Ovary (tissue), 9 donors: ENCODE measurements around the gene CDC26. TPM values are rescaled to one million over a fixed set of nuclear protein-coding genes. Genes with fewer than 3 reads are reported as not detected.

Experiments used
- DNase-seq, 5 donors: peaks; one replicate each; pipeline ENCODE4 v3.0.0-alpha.2; 2019 to 2020
- H3K27ac ChIP-seq, 2 donors: fragments of 200-600 bp; one replicate each; pipeline versions ENCODE4 v1.5.1 to v1.8.0; 2019 to 2022
- H3K27me3 ChIP-seq: fragments of 200-600 bp; one replicate; pipeline ENCODE4 v1.8.0; 2022
- H3K36me3 ChIP-seq: fragments of 200-600 bp; sonication (generic); one replicate; pipeline ENCODE4 v1.5.1; 2019
- H3K4me1 ChIP-seq: one replicate; pipeline ENCODE4 v1.8.1; 2013; ENCODE audit warnings: mild to moderate bottlenecking, moderate library complexity; ENCODE audit not compliant: insufficient read depth
- H3K4me3 ChIP-seq: fragments of 200-600 bp; sonication (generic); one replicate; pipeline ENCODE4 v1.5.1; 2017
- H3K9me3 ChIP-seq, 2 donors: fragments of 200-600 bp in 1 of 2; sonication (generic) in 1 of 2; one replicate each; pipeline versions ENCODE4 v1.5.1 to v1.8.1; 2013 to 2019; ENCODE audit warnings: mild to moderate bottlenecking in 1 of 2, moderate library complexity in 1 of 2
- CTCF ChIP-seq, 3 donors: fragments of 450-650 bp in 2 of 3; fragments of 200-600 bp in 1 of 3; IDR thresholded peaks; one replicate each; pipeline versions ENCODE4 v1.5.1 to v1.8.0; 2016 to 2022; ENCODE audit warnings: antibody characterized with exemption in 3 of 3, mild to moderate bottlenecking in 1 of 3
- EP300 ChIP-seq: sonication (generic); formaldehyde crosslinking; IDR thresholded peaks from one replicate; pipeline ENCODE4 v1.6.1; 2017; ENCODE audit warnings: antibody characterized with exemption
- POLR2A ChIP-seq: fragments of 450-650 bp; IDR thresholded peaks from one replicate; pipeline ENCODE4 v1.6.1; 2017; ENCODE audit warnings: antibody characterized with exemption, mild to moderate bottlenecking, moderate library complexity
- WGBS, 3 donors: extraction: QIAGEN DNeasy Blood & Tissue Kit in 1 of 3; methylation state at CpG; one replicate each; pipeline versions ENCODE4 v1.1.5 to v1.1.7; 2013 to 2017; 5-methylcytosine and 5-hydroxymethylcytosine counted together
- intact Hi-C, 4 donors: fragments of 100-400 bp; cut with DNase I; formaldehyde crosslinking; loops; one replicate each; pipeline versions ENCODE4 v1.11.0 to v1.15.1; 2022 to 2023
- polyA plus RNA-seq, 2 donors: library from polyadenylated mRNA; stranded (reverse); fragments of 200-250 nt in 1 of 2; fragments of 350-450 nt in 1 of 2; fragmentation: Illumina TruSeq in 1 of 2; extraction: RNeasy Lipid Tissue Mini Kit (QIAGEN cat#74804) in 1 of 2; gene quantifications; one replicate each; pipeline ENCODE4 v1.2.3, GENCODE V29; 2013 to 2014
- total RNA-seq, 7 donors: library from RNA; depleted of rRNA in 2 of 7; stranded (reverse); fragments of >200 nt in 2 of 7; fragmentation: NEBNext Ultra II Directional in 3 of 7; extraction: Animal tissue kit (Norgen Biotek cat#: 25700) in 3 of 7; gene quantifications; one replicate each; pipeline versions ENCODE4 v1.1.0 to v1.2.4, GENCODE V29; 2016 to 2023
- donor health status: DM: no; HTN: no; CAD: no; lungs with moderate emphysema.
- donor health status: DM: no; HTN: no; CAD: no.
- donor health status: Bipolar disorder and iron deficiency.
- donor health status: DM: yes; HTN: yes; CAD: no.
- donor health status: DM: no; HTN: no; CAD: no.
- donor health status: DM: yes; HTN: yes; CAD: no.

The CDC26 gene
- total and polyA plus RNA-seq, 9 donors = 24.2 to 57.3 (median 27.7) TPM

DNA sequence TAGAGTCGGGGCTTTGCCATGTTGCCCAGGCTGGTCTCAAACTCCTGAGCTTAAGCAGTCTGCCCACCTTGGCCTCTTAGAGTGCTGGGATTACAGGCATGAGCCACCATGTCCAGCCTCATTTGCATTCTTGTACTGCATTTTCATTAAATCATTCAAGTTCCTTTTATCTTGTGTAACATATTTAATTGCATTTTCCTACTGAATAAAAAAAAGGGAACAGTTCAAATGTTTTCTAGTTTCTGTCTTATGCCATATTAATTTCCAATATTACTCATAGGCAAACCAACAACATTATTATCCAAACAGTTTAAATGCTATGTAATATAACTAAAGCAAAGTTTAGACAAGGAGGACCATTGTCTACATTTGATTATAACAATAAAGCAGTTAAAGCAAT is 47.9 kb downstream of the CDC26 start:
- H3K9me3 ChIP-seq = no peaks in the 10 kb centered on the region
- peaks cover 3% of the 10 kb centered on the region for H3K4me1 ChIP-seq
- H3K27ac ChIP-seq = no peak overlapping the region
- no peak overlapping the region for H3K4me3 ChIP-seq
- H3K27me3 ChIP-seq = no peaks in the 10 kb centered on the region
- intact Hi-C loops = no loop called here
- 39 to 94% (median 89%) methylated on average over 1 of the region's 1 CpG for WGBS, 3 donors
- no peak for DNase-seq
- H3K36me3 ChIP-seq = no peaks in the 10 kb centered on the region
- no peak for TF ChIP-seq CTCF (IDR thresholded peaks at IDR 0.05)
- no peak for TF ChIP-seq EP300
- no peak for TF ChIP-seq POLR2A

GRCh38 chr9:113223963-113224362 is 51.4 kb downstream of the CDC26 start:
- DNase-seq = no peak
- TF ChIP-seq EP300 = no peak
- TF ChIP-seq CTCF (IDR thresholded peaks at IDR 0.05) = no peak
- TF ChIP-seq POLR2A = no peak
- Histone ChIP-seq H3K4me3 (no peak overlapping the region), H3K4me1 (peaks cover 8% of the 10 kb centered on the region), H3K27ac (no peak overlapping the region), H3K36me3 (no peaks in the 10 kb centered on the region), H3K27me3 (no peaks in the 10 kb centered on the region), H3K9me3 (no peaks in the 10 kb centered on the region)
- intact Hi-C loops = no loop called here
- 71 to 84% (median 77%) methylated on average over 2 of the region's 2 CpGs for WGBS, 3 donors

GRCh38 chr9:113222482-113222841 is 52.9 kb downstream of the CDC26 start:
- H3K4me3 ChIP-seq = peak overlapping the region; percentile 80
- no peaks in the 10 kb centered on the region for H3K9me3 ChIP-seq
- DNase-seq = no peak
- H3K27ac ChIP-seq = no peak overlapping the region
- intact Hi-C loops = no loop called here
- no peaks in the 10 kb centered on the region for H3K27me3 ChIP-seq
- no peak for TF ChIP-seq POLR2A
- no peak for TF ChIP-seq EP300
- WGBS, 3 donors = 38 to 45% (median 39%) methylated on average over 5 of the region's 5 CpGs
- H3K4me1 ChIP-seq = peaks cover 8% of the 10 kb centered on the region
- no peaks in the 10 kb centered on the region for H3K36me3 ChIP-seq

- 4 to 6% (median 4%) methylated on average over 20 of the region's 20 CpGs for WGBS, 3 donors
- peak overlapping the region in 1 of 2 donors; percentile 48 for H3K27ac ChIP-seq
- no peak for DNase-seq
- intact Hi-C loops = no loop called here
- TF ChIP-seq CTCF (IDR thresholded peaks at IDR 0.05) (no peak), POLR2A (no peak), EP300 (no peak)
- H3K27me3 ChIP-seq = no peaks in the 10 kb centered on the region
- H3K36me3 ChIP-seq = no peaks in the 10 kb centered on the region
- H3K4me1 ChIP-seq = peaks cover 8% of the 10 kb centered on the region
- H3K4me3 ChIP-seq = peak overlapping the region; percentile 80
- no peaks in the 10 kb centered on the region for H3K9me3 ChIP-seq
Measured at GRCh38 chr9:113221800-113222481, 53.4 kb downstream of the CDC26 start.

DNA sequence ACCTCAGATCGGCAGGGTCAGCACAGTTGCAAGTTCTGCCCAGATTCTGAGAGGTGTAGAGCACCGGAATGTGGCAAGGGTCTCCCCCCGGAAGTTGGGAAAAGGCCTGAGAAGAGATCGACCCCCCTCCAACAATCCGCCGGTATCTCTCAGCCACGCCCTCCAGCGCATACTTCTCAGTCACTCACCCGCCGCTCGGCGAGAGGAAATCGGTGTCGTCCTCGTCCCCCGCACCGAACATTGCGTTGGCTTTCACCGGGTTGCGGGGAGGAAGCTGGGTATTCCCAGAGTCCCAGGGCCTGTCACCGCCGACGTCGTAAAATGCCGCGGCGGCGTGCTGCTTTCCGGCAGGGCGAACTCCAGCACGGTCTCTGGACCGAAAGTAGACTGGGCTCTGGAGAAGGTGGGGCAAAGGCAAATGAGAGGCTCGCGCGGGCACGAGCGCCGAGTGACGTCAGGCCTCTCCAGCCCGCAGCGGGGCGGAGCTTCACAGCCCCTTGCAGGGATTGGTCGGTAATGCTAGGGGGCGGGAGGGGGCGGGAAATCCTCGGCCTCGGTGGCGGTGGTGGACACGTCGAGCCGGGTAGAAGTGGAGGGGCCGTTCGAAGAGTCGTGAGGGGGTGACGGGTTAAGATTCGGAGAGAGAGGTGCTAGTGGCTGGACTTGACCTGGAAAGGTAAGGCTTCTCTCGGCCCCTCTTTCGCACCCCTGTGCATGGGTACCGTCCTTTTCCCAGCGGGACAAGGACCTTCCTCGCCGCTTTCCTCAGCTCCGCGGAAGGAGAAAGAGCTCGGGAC is 54.2 kb downstream of the CDC26 start, which contains the start of the genes FKBP15 and SLC31A1:
Gene FKBP15 (minus strand): TSS at position 275 of the 797 bp plus-strand sequence. CDS start 34 bp downstream, at position 241.
Gene SLC31A1 (plus strand): TSS at position 542 of the 797 bp plus-strand sequence. CDS start 34,605 bp downstream, outside the sequence.
- intact Hi-C loops = no loop called here
- Histone ChIP-seq H3K27ac (peak within 1 kb of the TSS; percentile 45 to 65), H3K9me3 (no peaks in the 10 kb centered on the region), H3K36me3 (no peaks in the 10 kb centered on the region), H3K4me3 (peak within 1 kb of the TSS; percentile 80), H3K27me3 (no peaks in the 10 kb centered on the region), H3K4me1 (peaks cover 8% of the 10 kb centered on the region)
- 0 to 1% (median 0%) methylated on average over 45 to 65 of the region's 65 CpGs for WGBS, 3 donors
- no peak for TF ChIP-seq CTCF (IDR thresholded peaks at IDR 0.05)
- TF ChIP-seq EP300 = peak; percentile 34
- peak; percentile 65 for TF ChIP-seq POLR2A
- peak; percentile 96 to 99 (median 98) for DNase-seq
